Islet of Langerhans (tissue), 1 donor: ENCODE results near the gene ERVK3-1.
"Not testable (repeated sequence)": the region's sequence is repeated elsewhere in the genome, so short reads cannot be mapped to it uniquely, and the experiment has no call there.

ENCODE experiments used
- FAIRE-seq: peaks from one replicate; lab custom pipeline; 2011; peaks lifted over from hg19 to GRCh38; lab: Jason Lieb, UNC

Gene ERVK3-1

GRCh38 chr19:58346961-58347929 is 42.1 kb downstream of the ERVK3-1 start:
- no peak for FAIRE-seq

- not testable (repeated sequence) for FAIRE-seq
Observed at GRCh38 chr19:58348080-58348479, 42.9 kb downstream of the ERVK3-1 start.

GRCh38 chr19:58349590-58349989 is 44.4 kb downstream of the ERVK3-1 start:
- no peak for FAIRE-seq

GRCh38 chr19:58350001-58350861 is 45.1 kb downstream of the ERVK3-1 start:
- FAIRE-seq = no peak

GRCh38 chr19:58350871-58351557 is 45.8 kb downstream of the ERVK3-1 start:
- no peak for FAIRE-seq

- FAIRE-seq = no peak
Observed at GRCh38 chr19:58351558-58351878, 46.3 kb downstream of the ERVK3-1 start.

GRCh38 chr19:58351990-58352755 is 47.0 kb downstream of the ERVK3-1 start:
- FAIRE-seq = no peak

DNA sequence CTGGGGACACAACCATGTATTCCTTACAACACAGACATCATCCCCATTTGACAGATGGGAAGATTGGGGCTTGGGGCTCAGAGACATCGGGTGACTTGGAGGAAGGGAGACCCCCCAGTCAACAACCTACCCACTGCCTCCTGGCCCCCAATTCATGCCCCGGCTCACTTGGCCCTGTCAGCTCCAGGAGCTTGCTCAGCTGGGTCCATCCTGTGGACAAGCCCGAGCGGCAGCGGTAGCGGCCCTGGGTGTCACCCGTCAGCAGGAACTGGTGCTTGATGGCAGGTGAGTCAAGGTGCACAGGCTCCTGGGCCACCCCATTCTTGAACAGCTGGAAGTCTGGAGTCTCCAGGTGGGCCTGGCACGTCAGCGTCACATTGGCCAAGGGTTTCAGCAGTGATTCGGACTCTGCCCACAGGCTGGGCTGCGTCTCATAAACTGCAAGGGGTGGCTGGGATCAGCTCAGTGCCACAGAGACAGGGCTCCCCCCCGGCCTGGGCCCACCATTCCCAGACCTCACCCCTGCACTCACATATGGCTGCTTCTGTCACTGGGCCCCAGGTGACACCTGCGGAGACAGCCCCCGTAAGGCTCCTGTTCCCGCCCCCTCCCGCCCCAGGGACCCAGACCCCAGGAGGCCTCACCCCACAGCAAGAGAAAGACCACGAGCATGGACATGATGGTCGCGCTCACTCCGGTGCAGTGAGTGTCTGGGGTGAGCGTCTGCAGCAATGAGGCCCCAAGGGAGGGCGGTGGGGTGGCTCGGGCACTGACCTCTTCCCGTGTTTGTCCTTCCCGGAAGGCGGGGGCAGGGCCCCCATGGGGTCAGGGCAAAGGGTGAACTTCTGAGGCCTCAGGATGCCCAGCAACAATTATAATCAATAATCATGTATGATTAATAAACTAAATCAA is 47.8 kb downstream of the ERVK3-1 start, which contains the start of gene A1BG:
A1BG (minus strand) TSS at position 733 of the 912 bp plus-strand sequence; CDS start at position 678, 55 bp downstream.
- FAIRE-seq = no peak

DNA sequence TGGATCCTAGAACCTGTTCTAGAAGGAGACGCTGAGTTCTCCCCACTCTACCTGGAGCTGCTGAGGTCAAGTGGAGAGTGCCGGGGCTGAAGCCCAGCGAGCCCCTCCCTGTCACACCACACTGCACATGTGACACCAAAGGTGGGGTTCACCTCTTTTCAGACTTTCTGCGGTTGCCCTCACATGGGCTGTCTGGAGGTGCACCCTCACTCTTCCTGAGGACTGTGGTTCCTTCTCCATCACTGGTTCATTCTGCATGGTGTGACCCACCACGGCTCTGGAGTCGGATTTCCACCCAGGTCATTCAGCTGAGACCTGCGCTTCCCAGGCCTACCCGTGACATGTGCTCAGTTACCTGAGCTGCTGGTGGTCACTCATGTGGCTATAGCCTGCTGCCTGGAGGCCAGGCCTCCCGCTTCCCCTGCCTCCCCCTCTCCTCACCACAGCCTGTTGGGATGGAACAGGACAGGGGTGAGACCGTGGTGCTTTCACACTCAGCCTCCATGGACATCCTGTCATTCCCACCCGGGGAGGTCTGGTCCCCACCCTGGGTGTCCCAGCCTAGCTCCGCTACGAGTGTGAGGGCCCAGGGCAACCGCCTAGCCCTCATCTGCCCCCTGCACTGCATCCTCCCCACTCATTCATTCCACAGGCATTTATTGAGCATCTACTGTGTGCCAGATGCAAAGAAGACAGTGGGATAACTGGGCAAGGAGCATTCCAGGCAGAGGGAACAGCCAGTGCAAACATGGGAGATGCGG is 48.7 kb downstream of the ERVK3-1 start:
- no peak for FAIRE-seq

DNA sequence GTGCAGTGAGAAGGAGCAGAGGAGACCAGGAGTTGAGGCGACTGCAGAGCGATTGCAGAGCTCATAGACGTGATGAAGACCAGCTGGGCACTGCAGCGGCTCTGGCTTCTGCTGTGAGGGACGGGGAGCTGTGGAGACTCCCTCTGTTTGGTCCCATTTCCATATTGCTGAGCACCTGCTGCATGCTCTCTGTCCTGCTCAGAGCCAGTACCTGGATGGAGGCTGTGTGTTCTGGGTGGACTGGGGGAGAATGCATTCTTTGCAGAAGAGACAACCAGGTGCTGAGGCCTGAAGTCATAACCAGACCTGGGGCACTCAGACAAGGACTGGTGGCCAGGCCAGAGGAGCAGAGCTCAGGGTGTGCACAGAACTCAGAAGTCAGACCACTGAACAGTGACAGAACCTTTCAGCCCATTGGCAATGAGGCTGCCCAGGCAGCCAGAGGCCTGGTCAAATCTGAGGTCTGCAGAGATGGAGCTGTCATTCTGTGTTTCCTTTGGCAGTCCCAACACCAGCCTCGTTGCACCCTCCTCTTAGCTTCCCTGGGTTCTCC is 49.4 kb downstream of the ERVK3-1 start:
- no peak for FAIRE-seq

- no peak for FAIRE-seq
Observed at GRCh38 chr19:58355215-58355796, 50.1 kb downstream of the ERVK3-1 start.

DNA sequence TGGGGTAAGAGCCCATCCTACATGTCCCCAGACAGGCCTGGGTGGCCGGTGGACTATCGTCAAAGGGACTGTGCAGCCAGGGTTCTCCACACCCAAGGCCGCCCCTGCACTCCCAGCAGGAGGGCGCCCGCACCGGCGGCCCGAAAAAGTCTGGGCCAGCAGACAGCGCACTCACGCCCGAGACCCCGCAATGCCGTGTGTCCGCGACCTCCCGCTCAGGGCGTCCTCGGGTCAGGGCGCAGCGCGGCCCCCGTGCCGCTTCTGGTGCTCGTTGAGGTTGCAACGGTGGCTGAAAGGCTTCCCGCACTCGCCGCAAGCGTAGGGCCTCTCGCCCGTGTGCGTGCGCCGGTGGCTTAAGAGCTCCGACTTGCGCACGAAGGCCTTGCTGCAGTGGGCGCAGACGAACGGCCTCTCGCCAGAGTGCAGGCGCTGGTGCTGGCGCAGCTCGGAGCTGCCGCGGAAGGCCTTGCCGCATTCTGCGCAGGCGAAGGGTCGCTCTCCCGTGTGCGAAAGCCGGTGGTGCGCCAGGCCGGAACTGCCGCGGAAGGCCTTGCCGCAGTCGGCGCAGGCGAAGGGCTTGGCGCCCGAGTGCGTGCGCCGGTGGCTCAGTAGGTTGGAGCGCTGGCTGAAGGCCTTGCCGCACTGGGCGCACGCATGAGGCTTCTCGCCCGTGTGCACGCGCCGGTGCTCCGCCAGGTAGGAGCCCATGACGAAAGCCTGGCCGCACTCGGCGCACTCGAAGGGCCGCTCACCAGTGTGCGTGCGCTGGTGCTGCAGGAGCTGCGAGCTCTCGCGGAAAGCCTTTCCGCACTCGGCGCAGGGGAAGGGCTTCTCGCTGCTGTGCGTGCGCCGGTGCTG is 51.0 kb downstream of the ERVK3-1 start:
- FAIRE-seq = no peak

- no peak for FAIRE-seq
Observed at GRCh38 chr19:58356766-58357480, 51.7 kb downstream of the ERVK3-1 start.

GRCh38 chr19:58357481-58358145 is 52.4 kb downstream of the ERVK3-1 start:
- FAIRE-seq = no peak

DNA sequence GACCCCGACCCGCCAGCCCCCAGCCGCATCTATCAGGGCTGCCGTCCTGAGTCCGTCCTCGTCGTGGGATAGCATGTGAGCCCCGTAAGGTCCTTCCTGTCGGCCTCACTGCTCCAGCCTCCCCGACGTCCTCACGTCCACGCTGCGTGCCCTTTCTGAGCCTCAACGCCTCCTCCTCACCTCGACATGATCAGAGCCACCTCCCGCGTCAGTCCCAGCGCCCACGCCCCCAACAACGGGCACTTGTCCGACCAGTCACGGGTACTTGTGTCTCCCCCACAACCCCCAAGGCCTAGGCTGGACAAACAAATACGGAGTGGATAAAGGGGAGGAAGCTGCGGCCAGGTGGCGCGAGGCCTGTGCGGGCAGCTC is 56.7 kb downstream of the ERVK3-1 start:
- no peak for FAIRE-seq

- peak; percentile 56 for FAIRE-seq
Observed at GRCh38 chr19:58362272-58362994, 57.3 kb downstream of the ERVK3-1 start, which contains the start of gene ZNF497. TSS of gene ZNF497 (minus strand) at chr19:58362751. CDS start at chr19:58357635, 5,116 bp downstream.
